Uterus (tissue), 2 donors: ENCODE data around the gene LETM1.

Experiments
- POLR2A ChIP-seq, 2 donors: fragments of 450-650 bp; IDR thresholded peaks; one replicate each; pipeline ENCODE4 v1.6.1; 2016; ENCODE audit warnings: antibody characterized with exemption in 2 of 2, mild to moderate bottlenecking in 1 of 2, moderate library complexity in 1 of 2
- TF ChIP-seq, protein P1 (sequence below), 4 experiments: fragments of 200-600 bp in 2 of 4; fragments of 450-650 bp in 2 of 4; sonication (generic) in 2 of 4; IDR thresholded peaks; one replicate each; pipeline ENCODE4 v1.5.1; 2016 to 2019; ENCODE audit warnings: antibody characterized with exemption in 4 of 4, mild to moderate bottlenecking in 2 of 4, moderate library complexity in 1 of 4

DNA sequence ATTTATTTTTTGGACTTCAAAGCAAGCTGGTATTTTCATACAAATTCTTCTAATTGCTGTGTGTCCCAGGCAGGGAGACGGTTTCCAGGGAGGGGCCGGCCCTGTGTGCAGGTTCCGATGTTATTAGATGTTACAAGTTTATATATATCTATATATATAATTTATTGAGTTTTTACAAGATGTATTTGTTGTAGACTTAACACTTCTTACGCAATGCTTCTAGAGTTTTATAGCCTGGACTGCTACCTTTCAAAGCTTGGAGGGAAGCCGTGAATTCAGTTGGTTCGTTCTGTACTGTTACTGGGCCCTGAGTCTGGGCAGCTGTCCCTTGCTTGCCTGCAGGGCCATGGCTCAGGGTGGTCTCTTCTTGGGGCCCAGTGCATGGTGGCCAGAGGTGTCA lies 47.6 kb downstream of the LETM1 start:
- TF ChIP-seq, protein P1, sequence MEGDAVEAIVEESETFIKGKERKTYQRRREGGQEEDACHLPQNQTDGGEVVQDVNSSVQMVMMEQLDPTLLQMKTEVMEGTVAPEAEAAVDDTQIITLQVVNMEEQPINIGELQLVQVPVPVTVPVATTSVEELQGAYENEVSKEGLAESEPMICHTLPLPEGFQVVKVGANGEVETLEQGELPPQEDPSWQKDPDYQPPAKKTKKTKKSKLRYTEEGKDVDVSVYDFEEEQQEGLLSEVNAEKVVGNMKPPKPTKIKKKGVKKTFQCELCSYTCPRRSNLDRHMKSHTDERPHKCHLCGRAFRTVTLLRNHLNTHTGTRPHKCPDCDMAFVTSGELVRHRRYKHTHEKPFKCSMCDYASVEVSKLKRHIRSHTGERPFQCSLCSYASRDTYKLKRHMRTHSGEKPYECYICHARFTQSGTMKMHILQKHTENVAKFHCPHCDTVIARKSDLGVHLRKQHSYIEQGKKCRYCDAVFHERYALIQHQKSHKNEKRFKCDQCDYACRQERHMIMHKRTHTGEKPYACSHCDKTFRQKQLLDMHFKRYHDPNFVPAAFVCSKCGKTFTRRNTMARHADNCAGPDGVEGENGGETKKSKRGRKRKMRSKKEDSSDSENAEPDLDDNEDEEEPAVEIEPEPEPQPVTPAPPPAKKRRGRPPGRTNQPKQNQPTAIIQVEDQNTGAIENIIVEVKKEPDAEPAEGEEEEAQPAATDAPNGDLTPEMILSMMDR (IDR thresholded peaks at IDR 0.05), result no peak
- TF ChIP-seq POLR2A (IDR thresholded peaks at IDR 0.05), result no peak
